ENCODE data around the gene UBAP1L. TPM values are rescaled to one million over a fixed set of nuclear protein-coding genes. Genes with fewer than 3 reads are reported as not detected.
"Not testable (repeated sequence)": the region's sequence is repeated elsewhere in the genome, so short reads cannot be mapped to it uniquely, and the experiment has no call there.

The UBAP1L gene
- total RNA-seq, 1 donor from 2014 or later, result 1.8 TPM

DNA sequence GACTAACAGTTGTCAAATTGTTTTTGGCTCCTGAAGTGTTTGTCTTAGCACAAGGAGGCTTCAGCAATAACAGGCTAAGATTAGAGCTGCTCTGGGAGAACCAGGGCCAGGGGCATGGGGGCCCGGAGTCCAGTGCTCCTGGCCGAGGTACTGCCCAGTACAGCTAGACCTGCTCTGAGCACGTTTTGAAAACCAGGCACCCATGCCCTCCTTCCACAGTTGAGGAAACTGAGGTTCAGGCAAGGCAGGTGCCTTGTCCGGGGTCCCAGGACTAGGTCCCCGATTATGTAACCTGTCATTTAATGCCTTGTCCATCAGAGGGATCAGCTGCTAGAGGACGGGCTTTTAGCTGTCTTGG is 19.3 kb downstream of the UBAP1L start:
- Mint-ChIP-seq H3K4me1 (ENCODE audit: low read depth, unreplicated experiment) (peaks cover 10% of the 10 kb centered on the region), H3K36me3 (ENCODE audit: low read depth, unreplicated experiment) (peaks cover 34% of the 10 kb centered on the region), H3K27ac (ENCODE audit: unreplicated experiment) (no peak overlapping the region), H3K27me3 (ENCODE audit: low read depth, unreplicated experiment) (peaks cover 11% of the 10 kb centered on the region), H3K4me3 (ENCODE audit: unreplicated experiment) (peak overlapping the region; percentile 20), H3K9me3 (ENCODE audit: unreplicated experiment) (peaks cover 4% of the 10 kb centered on the region)
- Histone ChIP-seq H4K20me1 (ENCODE audit: insufficient read depth, low read length) (peaks cover 15% of the 10 kb centered on the region), H3K79me2 (ENCODE audit: insufficient read depth, low read length) (no peaks in the 10 kb centered on the region), H3K27me3 (ENCODE audit: insufficient read depth, low read length) (no peaks in the 10 kb centered on the region), H3K9ac (ENCODE audit: low read length) (no peak overlapping the region), H3K36me3 (ENCODE audit: insufficient read depth, low read length) (peaks cover 8% of the 10 kb centered on the region), H3K4me3 (ENCODE audit: insufficient read depth, low read depth, low read length) (no peak overlapping the region), H3K9me3 (ENCODE audit: insufficient read depth, low read depth, low read length) (no peaks in the 10 kb centered on the region), H3K4me2 (ENCODE audit: low read length) (no peak overlapping the region), H3K27ac (ENCODE audit: low read depth, low read length) (no peak overlapping the region), H2AFZ (ENCODE audit: low read depth, low read length) (no peak overlapping the region), H3K4me1 (ENCODE audit: insufficient read depth, low read length) (peaks cover 9% of the 10 kb centered on the region)
- FAIRE-seq, result no peak
- DNase-seq (ENCODE audit: low read depth), result no peak
- TF ChIP-seq, protein P1, sequence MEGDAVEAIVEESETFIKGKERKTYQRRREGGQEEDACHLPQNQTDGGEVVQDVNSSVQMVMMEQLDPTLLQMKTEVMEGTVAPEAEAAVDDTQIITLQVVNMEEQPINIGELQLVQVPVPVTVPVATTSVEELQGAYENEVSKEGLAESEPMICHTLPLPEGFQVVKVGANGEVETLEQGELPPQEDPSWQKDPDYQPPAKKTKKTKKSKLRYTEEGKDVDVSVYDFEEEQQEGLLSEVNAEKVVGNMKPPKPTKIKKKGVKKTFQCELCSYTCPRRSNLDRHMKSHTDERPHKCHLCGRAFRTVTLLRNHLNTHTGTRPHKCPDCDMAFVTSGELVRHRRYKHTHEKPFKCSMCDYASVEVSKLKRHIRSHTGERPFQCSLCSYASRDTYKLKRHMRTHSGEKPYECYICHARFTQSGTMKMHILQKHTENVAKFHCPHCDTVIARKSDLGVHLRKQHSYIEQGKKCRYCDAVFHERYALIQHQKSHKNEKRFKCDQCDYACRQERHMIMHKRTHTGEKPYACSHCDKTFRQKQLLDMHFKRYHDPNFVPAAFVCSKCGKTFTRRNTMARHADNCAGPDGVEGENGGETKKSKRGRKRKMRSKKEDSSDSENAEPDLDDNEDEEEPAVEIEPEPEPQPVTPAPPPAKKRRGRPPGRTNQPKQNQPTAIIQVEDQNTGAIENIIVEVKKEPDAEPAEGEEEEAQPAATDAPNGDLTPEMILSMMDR (IDR thresholded peaks at IDR 0.05; ENCODE audit: insufficient read depth, low read depth, low read length), result no peak
- no peak for TF ChIP-seq EZH2 (IDR thresholded peaks at IDR 0.05; ENCODE audit: insufficient read depth, low read length)

DNA sequence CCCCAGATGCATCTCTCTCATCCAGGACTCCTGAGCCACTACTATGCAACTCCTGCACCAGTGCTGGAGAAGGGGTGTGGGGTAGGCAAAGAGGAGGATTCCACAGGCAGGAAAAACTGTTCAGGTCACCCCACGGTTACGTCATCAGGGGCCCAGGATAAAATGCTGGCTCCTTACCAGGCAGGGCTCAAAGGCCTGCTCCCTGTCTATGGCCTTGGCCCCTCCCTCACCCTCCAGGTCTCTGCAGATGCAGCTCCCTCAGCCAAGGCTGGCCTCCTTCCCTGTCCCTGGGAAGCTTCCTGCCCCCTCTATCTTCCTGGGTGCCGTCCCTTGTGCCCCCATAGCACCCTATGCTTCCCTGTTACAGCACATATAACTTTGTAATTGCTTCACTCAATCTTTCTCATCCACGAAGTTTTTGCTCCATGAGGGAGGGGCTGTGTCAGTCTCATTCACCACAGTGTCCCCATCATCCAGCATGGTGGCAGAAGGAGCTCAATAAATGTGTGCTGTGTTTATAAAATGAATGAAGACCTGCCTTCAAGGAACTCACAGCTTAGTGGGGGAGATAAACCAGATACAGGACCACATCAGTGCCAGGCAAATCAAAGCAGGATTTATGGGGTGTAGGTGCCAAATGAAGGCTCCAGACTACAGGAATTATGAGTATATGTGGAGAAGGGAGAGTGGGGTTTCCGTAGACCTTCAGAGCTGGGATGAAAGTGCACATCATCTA is 19.8 kb downstream of the UBAP1L start:
- Histone ChIP-seq H3K4me3 (ENCODE audit: insufficient read depth, low read depth, low read length) (no peak overlapping the region), H3K4me1 (ENCODE audit: insufficient read depth, low read length) (peaks cover 9% of the 10 kb centered on the region), H4K20me1 (ENCODE audit: insufficient read depth, low read length) (peaks cover 10% of the 10 kb centered on the region), H2AFZ (ENCODE audit: low read depth, low read length) (no peak overlapping the region), H3K9ac (ENCODE audit: low read length) (no peak overlapping the region), H3K79me2 (ENCODE audit: insufficient read depth, low read length) (no peaks in the 10 kb centered on the region), H3K4me2 (ENCODE audit: low read length) (no peak overlapping the region), H3K9me3 (ENCODE audit: insufficient read depth, low read depth, low read length) (no peaks in the 10 kb centered on the region), H3K27me3 (ENCODE audit: insufficient read depth, low read length) (no peaks in the 10 kb centered on the region), H3K27ac (ENCODE audit: low read depth, low read length) (no peak overlapping the region), H3K36me3 (ENCODE audit: insufficient read depth, low read length) (peaks cover 8% of the 10 kb centered on the region)
- FAIRE-seq (no peak), DNase-seq (ENCODE audit: low read depth) (no peak)
- peaks cover 9% of the 10 kb centered on the region for H3K27me3 Mint-ChIP-seq (ENCODE audit: low read depth, unreplicated experiment)
- H3K36me3 Mint-ChIP-seq (ENCODE audit: low read depth, unreplicated experiment), result peaks cover 34% of the 10 kb centered on the region
- peaks cover 4% of the 10 kb centered on the region for H3K9me3 Mint-ChIP-seq (ENCODE audit: unreplicated experiment)
- TF ChIP-seq, protein P1 (IDR thresholded peaks at IDR 0.05; ENCODE audit: insufficient read depth, low read depth, low read length), result no peak
- no peak for TF ChIP-seq EZH2 (IDR thresholded peaks at IDR 0.05; ENCODE audit: insufficient read depth, low read length)
- peaks cover 10% of the 10 kb centered on the region for H3K4me1 Mint-ChIP-seq (ENCODE audit: low read depth, unreplicated experiment)
- peak overlapping the region; percentile 20 for H3K4me3 Mint-ChIP-seq (ENCODE audit: unreplicated experiment)
- no peak overlapping the region for H3K27ac Mint-ChIP-seq (ENCODE audit: unreplicated experiment)

DNA sequence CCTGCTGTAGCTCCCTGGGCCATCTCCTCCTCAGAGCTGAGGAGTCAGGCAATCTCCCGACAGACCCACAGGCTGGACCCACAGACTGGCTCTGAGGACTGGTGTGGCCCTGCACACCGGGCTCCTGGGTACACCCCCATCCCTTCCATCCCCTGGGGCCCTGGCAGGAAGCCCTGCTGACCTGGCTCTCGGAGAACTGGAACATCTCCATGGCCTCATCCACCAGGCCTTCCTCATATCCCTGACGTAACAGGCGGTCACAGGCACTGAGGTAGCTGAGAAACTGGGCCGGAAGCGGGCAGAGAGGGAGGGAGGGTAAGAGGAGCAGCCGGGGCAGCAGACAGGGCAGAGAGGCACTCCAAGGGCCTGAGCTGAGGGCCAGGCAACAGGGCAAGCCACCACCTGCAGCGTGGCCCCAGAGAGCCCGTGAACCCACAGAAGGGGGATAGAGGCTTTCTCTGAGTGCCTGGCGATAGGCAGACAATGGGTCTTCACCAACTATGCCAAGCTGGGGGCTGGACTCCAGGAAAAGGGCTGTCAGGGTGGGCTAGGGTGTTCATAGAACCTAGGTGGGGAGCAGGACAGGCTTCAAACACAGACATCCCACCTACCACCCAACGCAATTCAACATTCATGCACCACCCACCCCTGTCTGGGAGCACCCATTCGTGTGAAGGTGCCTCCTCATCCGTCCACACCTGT is 20.6 kb downstream of the UBAP1L start:
- H3K36me3 ChIP-seq (ENCODE audit: insufficient read depth, low read length), result peaks cover 8% of the 10 kb centered on the region
- no peak for FAIRE-seq
- Mint-ChIP-seq H3K4me3 (ENCODE audit: unreplicated experiment) (no peak overlapping the region), H3K27ac (ENCODE audit: unreplicated experiment) (no peak overlapping the region), H3K36me3 (ENCODE audit: low read depth, unreplicated experiment) (peaks cover 29% of the 10 kb centered on the region), H3K9me3 (ENCODE audit: unreplicated experiment) (peaks cover 4% of the 10 kb centered on the region), H3K27me3 (ENCODE audit: low read depth, unreplicated experiment) (peaks cover 12% of the 10 kb centered on the region), H3K4me1 (ENCODE audit: low read depth, unreplicated experiment) (peaks cover 10% of the 10 kb centered on the region)
- no peak overlapping the region for H2AFZ ChIP-seq (ENCODE audit: low read depth, low read length)
- TF ChIP-seq, protein P1 (IDR thresholded peaks at IDR 0.05; ENCODE audit: insufficient read depth, low read depth, low read length), result no peak
- TF ChIP-seq EZH2 (IDR thresholded peaks at IDR 0.05; ENCODE audit: insufficient read depth, low read length), result no peak
- no peak overlapping the region for H3K4me3 ChIP-seq (ENCODE audit: insufficient read depth, low read depth, low read length)
- H3K9me3 ChIP-seq (ENCODE audit: insufficient read depth, low read depth, low read length), result no peaks in the 10 kb centered on the region
- no peak overlapping the region for H3K9ac ChIP-seq (ENCODE audit: low read length)
- H3K4me2 ChIP-seq (ENCODE audit: low read length), result no peak overlapping the region
- H3K27me3 ChIP-seq (ENCODE audit: insufficient read depth, low read length), result no peaks in the 10 kb centered on the region
- H4K20me1 ChIP-seq (ENCODE audit: insufficient read depth, low read length), result peaks cover 10% of the 10 kb centered on the region
- DNase-seq (ENCODE audit: low read depth), result no peak
- no peaks in the 10 kb centered on the region for H3K79me2 ChIP-seq (ENCODE audit: insufficient read depth, low read length)
- peaks cover 9% of the 10 kb centered on the region for H3K4me1 ChIP-seq (ENCODE audit: insufficient read depth, low read length)
- no peak overlapping the region for H3K27ac ChIP-seq (ENCODE audit: low read depth, low read length)

DNA sequence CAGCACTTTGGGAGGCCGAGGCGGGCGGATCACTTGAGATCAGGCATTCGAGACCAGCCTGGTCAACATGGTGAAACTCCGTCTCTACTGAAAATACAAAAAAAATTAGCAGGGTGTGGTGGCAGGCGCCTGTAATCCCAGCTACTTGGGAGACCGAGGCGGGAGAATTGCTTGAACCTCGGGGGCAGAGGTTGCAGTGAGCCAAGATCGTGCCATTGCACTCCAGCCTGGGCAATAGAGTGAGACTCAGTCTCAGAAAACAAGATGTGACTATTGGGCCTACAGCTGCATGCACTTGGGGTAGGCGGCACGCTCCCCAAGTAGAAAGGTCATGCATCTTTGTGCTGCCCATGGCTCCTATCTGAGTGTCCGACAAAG is 21.2 kb downstream of the UBAP1L start:
- not testable (repeated sequence) for H3K4me3 Mint-ChIP-seq (ENCODE audit: unreplicated experiment); H4K20me1 ChIP-seq (ENCODE audit: insufficient read depth, low read length); H3K27ac ChIP-seq (ENCODE audit: low read depth, low read length); H3K27ac Mint-ChIP-seq (ENCODE audit: unreplicated experiment); H3K9me3 Mint-ChIP-seq (ENCODE audit: unreplicated experiment); H3K27me3 ChIP-seq (ENCODE audit: insufficient read depth, low read length); H3K4me3 ChIP-seq (ENCODE audit: insufficient read depth, low read depth, low read length); FAIRE-seq; H3K9ac ChIP-seq (ENCODE audit: low read length); H3K9me3 ChIP-seq (ENCODE audit: insufficient read depth, low read depth, low read length); H3K4me1 Mint-ChIP-seq (ENCODE audit: low read depth, unreplicated experiment); H3K4me2 ChIP-seq (ENCODE audit: low read length); H3K79me2 ChIP-seq (ENCODE audit: insufficient read depth, low read length); DNase-seq (ENCODE audit: low read depth); H2AFZ ChIP-seq (ENCODE audit: low read depth, low read length); H3K36me3 ChIP-seq (ENCODE audit: insufficient read depth, low read length); H3K4me1 ChIP-seq (ENCODE audit: insufficient read depth, low read length)
- H3K27me3 Mint-ChIP-seq (ENCODE audit: low read depth, unreplicated experiment), result peaks cover 19% of the 10 kb centered on the region
- H3K36me3 Mint-ChIP-seq (ENCODE audit: low read depth, unreplicated experiment), result peaks cover 25% of the 10 kb centered on the region

All from astrocyte (in vitro differentiated cells and primary cell).